HL-60 (cell line): ENCODE results near the gene CABLES2.

Experiments used
- GABPA ChIP-seq: IDR thresholded peaks from 2 replicates; pipeline ENCODE4 v1.6.1; 2012; ENCODE audit warnings: low read depth
- SPI1 ChIP-seq: IDR thresholded peaks from 2 replicates; pipeline ENCODE4 v1.6.1; 2012; ENCODE audit warnings: low read depth, mild to moderate bottlenecking, borderline replicate concordance

- no peak for TF ChIP-seq SPI1
- no peak for TF ChIP-seq GABPA
These were observed 11.8 kb upstream of the CABLES2 start for GRCh38 chr20:62418709-62419487.
